ENCODE measurements around the gene TEX30. TPM values are rescaled to one million over a fixed set of nuclear protein-coding genes. Genes with fewer than 3 reads are reported as not detected.

The TEX30 gene
- total and polyA plus RNA-seq, 2 donors (not counting 3 experiments of a cell fraction or from before 2014, with no cell fraction given): 12.5 to 19.8 TPM

DNA sequence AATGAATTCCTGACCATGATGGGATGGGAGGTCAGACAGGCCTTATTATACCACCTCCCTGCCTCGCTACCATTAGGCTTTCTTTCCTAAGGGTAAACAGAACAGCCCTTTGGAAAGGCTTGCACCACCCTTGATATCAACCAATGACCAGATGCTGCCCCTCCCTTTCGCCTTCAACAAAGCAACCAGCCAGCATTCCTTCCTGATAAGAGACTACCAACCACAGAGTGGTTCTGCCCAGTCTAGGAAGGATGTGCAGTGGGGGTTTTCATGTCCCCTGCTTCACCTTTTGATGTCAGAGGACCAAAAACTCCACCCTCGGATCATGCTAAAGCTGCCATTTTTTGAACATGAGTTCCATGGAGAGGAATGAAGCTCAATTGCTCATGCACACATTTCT lies 21.7 kb downstream of the TEX30 start:
- no TSS peak for BruUV-seq (replicated peaks)
- no peak overlapping the region for H3K9ac ChIP-seq (replicated peaks; ENCODE audit: extremely low read depth, insufficient read depth, low read length)
- FAIRE-seq (no peak), DNase-seq (ENCODE audit: low read depth, low spot score) (no peak)
- H3K4me1 ChIP-seq (ENCODE audit: control insufficient read depth, extremely low read depth, insufficient read depth, low read length): no peaks in the 10 kb centered on the region
- intact Hi-C loops (cut with micrococcal nuclease) (loop anchor here (2.0 kb wide), 1 partner anchor 13 kb away; no protein-coding TSS in a partner anchor), dilution Hi-C loops (cut with MboI; ENCODE audit: extremely low pct_ligation_motif_present, low sequenced_read_pairs) (no loop called here)
- POLR2A ChIA-PET: no interaction called here
- no peaks in the 10 kb centered on the region for H3K79me2 ChIP-seq (ENCODE audit: control insufficient read depth, insufficient read depth, low read length)
- no peak overlapping the region for H2AFZ ChIP-seq (ENCODE audit: low read depth, low read length)
- CTCF ChIA-PET: no interaction called here
- H3K4me3 ChIP-seq (replicated peaks in 1 of 3; ENCODE audit: insufficient read depth in 1 of 3, low read depth in 1 of 3, low read length in 3 of 3): no peak overlapping the region
- H3K27ac ChIP-seq (ENCODE audit: insufficient read depth, low read depth, low read length): no peak overlapping the region
- H3K9me1 ChIP-seq (replicated peaks; ENCODE audit: control insufficient read depth, extremely low read depth, insufficient read depth, low read length): no peaks in the 10 kb centered on the region
- H4K20me1 ChIP-seq (replicated peaks; ENCODE audit: control insufficient read depth, extremely low read depth, insufficient read depth, low read length): no peaks in the 10 kb centered on the region
- no peak for TF ChIP-seq POLR2A (IDR thresholded peaks at IDR 0.05; ENCODE audit: low read depth, low read length)
- TF ChIP-seq FOS (IDR thresholded peaks at IDR 0.05; ENCODE audit: borderline replicate concordance, insufficient read depth, low read length): no peak
- no peak for TF ChIP-seq JUN (IDR thresholded peaks at IDR 0.05; ENCODE audit: borderline replicate concordance, insufficient read depth, insufficient read length, low read depth)
- TF ChIP-seq MYC (IDR thresholded peaks at IDR 0.05; ENCODE audit: low read depth, low read length): no peak
- no peak for TF ChIP-seq EZH2 (IDR thresholded peaks at IDR 0.05; ENCODE audit: borderline replicate concordance, low read depth, low read length, severe bottlenecking)
- no peak for TF ChIP-seq GATA2 (IDR thresholded peaks at IDR 0.05; ENCODE audit: insufficient read depth, insufficient read length, low read depth, low read length)
- TF ChIP-seq, protein P1, sequence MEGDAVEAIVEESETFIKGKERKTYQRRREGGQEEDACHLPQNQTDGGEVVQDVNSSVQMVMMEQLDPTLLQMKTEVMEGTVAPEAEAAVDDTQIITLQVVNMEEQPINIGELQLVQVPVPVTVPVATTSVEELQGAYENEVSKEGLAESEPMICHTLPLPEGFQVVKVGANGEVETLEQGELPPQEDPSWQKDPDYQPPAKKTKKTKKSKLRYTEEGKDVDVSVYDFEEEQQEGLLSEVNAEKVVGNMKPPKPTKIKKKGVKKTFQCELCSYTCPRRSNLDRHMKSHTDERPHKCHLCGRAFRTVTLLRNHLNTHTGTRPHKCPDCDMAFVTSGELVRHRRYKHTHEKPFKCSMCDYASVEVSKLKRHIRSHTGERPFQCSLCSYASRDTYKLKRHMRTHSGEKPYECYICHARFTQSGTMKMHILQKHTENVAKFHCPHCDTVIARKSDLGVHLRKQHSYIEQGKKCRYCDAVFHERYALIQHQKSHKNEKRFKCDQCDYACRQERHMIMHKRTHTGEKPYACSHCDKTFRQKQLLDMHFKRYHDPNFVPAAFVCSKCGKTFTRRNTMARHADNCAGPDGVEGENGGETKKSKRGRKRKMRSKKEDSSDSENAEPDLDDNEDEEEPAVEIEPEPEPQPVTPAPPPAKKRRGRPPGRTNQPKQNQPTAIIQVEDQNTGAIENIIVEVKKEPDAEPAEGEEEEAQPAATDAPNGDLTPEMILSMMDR (IDR thresholded peaks at IDR 0.05; ENCODE audit: extremely low read depth in 1 of 2, insufficient read depth in 1 of 2, low read depth in 1 of 2, low read length in 2 of 2): no peak
- H3K36me3 ChIP-seq (ENCODE audit: control insufficient read depth in 2 of 2, extremely low read depth in 1 of 2, insufficient read depth in 2 of 2, low read length in 2 of 2): no peaks in the 10 kb centered on the region
- H3K27me3 ChIP-seq (ENCODE audit: control insufficient read depth in 2 of 2, insufficient read depth in 2 of 2, low read length in 2 of 2): peaks cover 0 to 4% of the 10 kb centered on the region in 2 experiments
- no peaks in the 10 kb centered on the region for H3K9me3 ChIP-seq (replicated peaks; ENCODE audit: control insufficient read depth, insufficient read depth, low read length)
- no peak overlapping the region for H3K4me2 ChIP-seq (ENCODE audit: insufficient read depth, low read length)

All from endothelial cell of umbilical vein (primary cell).